ENCODE results near the gene GPR75.
"Not testable (repeated sequence)": the region's sequence is repeated elsewhere in the genome, so short reads cannot be mapped to it uniquely, and the experiment has no call there.

GRCh38 chr2:53841651-53842050 lies 18.1 kb downstream of the GPR75 start:
- TF ChIP-seq CTCF (IDR thresholded peaks at IDR 0.05); POLR2AphosphoS5 (IDR thresholded peaks at IDR 0.05; ENCODE audit: low read depth, low read length); REST (IDR thresholded peaks at IDR 0.05; ENCODE audit: insufficient read depth in 1 of 2, low read depth in 2 of 2, low read length in 1 of 2): not testable (repeated sequence)
